DOHH2 (cell line): Measurements from ENCODE around the gene DPPA2.
"Not testable (repeated sequence)": the region's sequence is repeated elsewhere in the genome, so short reads cannot be mapped to it uniquely, and the experiment has no call there.

Source experiments
- H3F3A ChIP-seq: fragments of 200-600 bp; sonication (generic), shearing (Covaris generic); 2 replicates; pipeline ENCODE4 v1.6.0; 2016; ENCODE audit warnings: antibody characterized with exemption, mild to moderate bottlenecking; ENCODE audit not compliant: control insufficient read depth, insufficient read depth
- H3K27ac ChIP-seq: fragments of 200-600 bp; sonication (generic); 2 replicates; pipeline ENCODE4 v1.5.1; 2014; ENCODE audit warnings: low read depth, mild to moderate bottlenecking, low read length, moderate library complexity
- H3K27me3 ChIP-seq: fragments of 200-600 bp; sonication (generic); 2 replicates; pipeline ENCODE4 v1.6.1; 2014; ENCODE audit warnings: mild to moderate bottlenecking, low read length, mixed read lengths; ENCODE audit not compliant: control insufficient read depth
- H3K36me3 ChIP-seq: fragments of 200-600 bp; sonication (generic); 2 replicates; pipeline ENCODE4 v1.6.1; 2014; ENCODE audit warnings: mild to moderate bottlenecking, low read length, moderate library complexity, mixed read lengths; ENCODE audit not compliant: control insufficient read depth
- H3K4me1 ChIP-seq: fragments of 200-600 bp; sonication (generic); 2 replicates; pipeline ENCODE4 v1.6.1; 2014; ENCODE audit warnings: mild to moderate bottlenecking, low read length, mixed read lengths; ENCODE audit not compliant: control insufficient read depth
- H3K4me2 ChIP-seq: fragments of 200-600 bp; sonication (generic); 2 replicates; pipeline ENCODE4 v1.6.0; 2014; ENCODE audit warnings: mild to moderate bottlenecking, low read length, moderate library complexity
- H3K4me3 ChIP-seq: fragments of 200-600 bp; sonication (generic); 2 replicates; pipeline ENCODE4 v1.5.1; 2014; ENCODE audit warnings: mild to moderate bottlenecking, low read length, mixed read lengths
- H3K79me2 ChIP-seq: fragments of 200-600 bp; sonication (generic); 2 replicates; pipeline ENCODE4 v1.6.1; 2014; ENCODE audit warnings: mild to moderate bottlenecking, low read length, mixed read lengths; ENCODE audit not compliant: control insufficient read depth
- H3K9me2 ChIP-seq: fragments of 200-600 bp; sonication (generic); replicated peaks from 2 replicates; pipeline ENCODE4 v1.6.1; 2014; ENCODE audit warnings: mild to moderate bottlenecking, low read length, mixed read lengths; ENCODE audit not compliant: control insufficient read depth
- H3K9me3 ChIP-seq: fragments of 200-600 bp; sonication (generic); 2 replicates; pipeline ENCODE4 v1.6.1; 2014; ENCODE audit warnings: antibody characterized with exemption, low read length, mixed read lengths; ENCODE audit not compliant: control insufficient read depth, insufficient read depth
- H4K20me1 ChIP-seq: fragments of 200-600 bp; sonication (generic); 2 replicates; pipeline ENCODE4 v1.6.0; 2014; ENCODE audit warnings: low read depth, mild to moderate bottlenecking, antibody characterized with exemption, low read length, moderate library complexity; ENCODE audit not compliant: control insufficient read depth, insufficient read depth
- CTCF ChIP-seq: fragments of 200-600 bp; sonication (generic); IDR thresholded peaks from one replicate; pipeline ENCODE4 v1.5.1; 2014; ENCODE audit warnings: antibody characterized with exemption, mild to moderate bottlenecking, low read depth, low read length; ENCODE audit not compliant: poor library complexity, severe bottlenecking
- EZH2phosphoT487 ChIP-seq: fragments of 200-600 bp; sonication (generic); IDR thresholded peaks from 2 replicates; pipeline ENCODE4 v1.6.1; 2017; ENCODE audit warnings: borderline replicate concordance, mild to moderate bottlenecking, antibody characterized with exemption, low read length, moderate library complexity, mixed read lengths

Gene DPPA2

GRCh38 chr3:109362823-109363222 lies 46.5 kb upstream of the DPPA2 start:
- no peaks in the 10 kb centered on the region for H3K4me1 ChIP-seq
- H3K36me3 ChIP-seq, result no peaks in the 10 kb centered on the region
- no peaks in the 10 kb centered on the region for H3K27me3 ChIP-seq
- TF ChIP-seq EZH2phosphoT487 (no peak), CTCF (no peak)
- no peaks in the 10 kb centered on the region for H3K79me2 ChIP-seq
- no peaks in the 10 kb centered on the region for H3F3A ChIP-seq
- no peak overlapping the region for H3K27ac ChIP-seq
- no peaks in the 10 kb centered on the region for H3K9me2 ChIP-seq
- no peaks in the 10 kb centered on the region for H4K20me1 ChIP-seq
- no peaks in the 10 kb centered on the region for H3K9me3 ChIP-seq
- no peak overlapping the region for H3K4me2 ChIP-seq
- no peak overlapping the region for H3K4me3 ChIP-seq

- not testable (repeated sequence) for H3K4me3 ChIP-seq
Observed at GRCh38 chr3:109358809-109359208, 42.5 kb upstream of the DPPA2 start.

GRCh38 chr3:109356442-109357155 lies 40.3 kb upstream of the DPPA2 start:
- Histone ChIP-seq H3K4me2 (no peak overlapping the region), H3F3A (no peaks in the 10 kb centered on the region), H3K36me3 (no peaks in the 10 kb centered on the region), H3K9me3 (no peaks in the 10 kb centered on the region), H3K27ac (no peak overlapping the region), H3K4me1 (no peaks in the 10 kb centered on the region), H3K79me2 (no peaks in the 10 kb centered on the region), H3K4me3 (no peak overlapping the region), H4K20me1 (no peaks in the 10 kb centered on the region), H3K27me3 (no peaks in the 10 kb centered on the region), H3K9me2 (no peaks in the 10 kb centered on the region)
- TF ChIP-seq EZH2phosphoT487 (no peak), CTCF (no peak)

More at GRCh38 chr3:109358809-109359208, 42.5 kb upstream of the DPPA2 start:
- not testable (repeated sequence) for H3K79me2 ChIP-seq, H3K27ac ChIP-seq, H3K9me3 ChIP-seq, H3F3A ChIP-seq, H3K36me3 ChIP-seq, H4K20me1 ChIP-seq, H3K4me1 ChIP-seq, H3K27me3 ChIP-seq, H3K9me2 ChIP-seq, H3K4me2 ChIP-seq

- Histone ChIP-seq H3K9me2 (no peaks in the 10 kb centered on the region), H3K9me3 (no peaks in the 10 kb centered on the region), H3K4me2 (no peak overlapping the region), H4K20me1 (no peaks in the 10 kb centered on the region), H3K4me1 (no peaks in the 10 kb centered on the region), H3K27ac (no peak overlapping the region), H3K36me3 (no peaks in the 10 kb centered on the region), H3K27me3 (no peaks in the 10 kb centered on the region), H3K4me3 (no peak overlapping the region), H3F3A (no peaks in the 10 kb centered on the region), H3K79me2 (no peaks in the 10 kb centered on the region)
- TF ChIP-seq EZH2phosphoT487, result no peak
- TF ChIP-seq CTCF, result no peak
Observed at GRCh38 chr3:109355625-109356441, 39.5 kb upstream of the DPPA2 start.
